GM10847 (cell line): ENCODE results near the gene FSTL4.

ENCODE experiments used
- POLR2A ChIP-seq: IDR thresholded peaks from 2 replicates; pipeline ENCODE4 v1.6.1; 2011; ENCODE audit not compliant: insufficient read length; ENCODE audit errors: extremely low read depth

The FSTL4 gene

DNA sequence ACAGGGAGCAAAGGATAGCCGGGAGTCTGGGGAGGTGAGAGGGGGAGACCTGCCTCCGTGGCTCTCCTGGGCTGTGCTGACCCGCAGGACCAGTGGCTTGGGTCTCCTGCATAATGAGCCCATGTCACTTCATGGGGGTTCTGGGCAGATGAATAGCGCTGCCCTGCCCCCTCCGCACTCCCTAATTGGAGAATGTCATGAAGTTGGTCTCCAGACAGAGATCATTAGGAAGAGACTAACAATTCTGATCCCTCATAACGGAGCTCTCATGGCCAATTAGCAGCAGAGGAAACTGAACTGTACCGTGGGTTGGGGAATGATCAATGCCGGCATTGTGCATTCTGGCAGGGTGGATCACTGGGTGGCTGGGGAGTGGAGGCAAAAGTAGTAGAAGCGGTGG lies 186.1 kb downstream of the FSTL4 start:
- no peak for TF ChIP-seq POLR2A

DNA sequence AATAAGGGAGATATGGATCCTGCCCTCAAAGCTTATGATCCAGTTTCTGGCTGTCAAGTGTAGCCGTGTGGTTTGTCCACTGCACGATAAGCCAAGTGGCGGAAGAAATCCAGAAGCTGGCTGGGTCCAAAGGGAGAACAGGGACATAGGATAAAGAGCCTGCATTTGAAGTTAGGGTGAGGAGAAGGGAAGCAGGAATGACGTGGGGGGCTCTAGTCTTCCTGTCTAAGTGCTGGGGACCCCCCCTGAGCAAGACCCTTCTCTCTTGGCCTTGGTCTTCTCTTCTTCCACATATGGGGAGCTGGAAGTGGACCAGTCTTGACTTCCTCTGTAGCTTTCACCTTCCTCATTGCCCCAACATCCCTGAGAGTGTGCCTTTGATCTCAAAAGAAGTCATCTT lies 186.6 kb downstream of the FSTL4 start:
- no peak for TF ChIP-seq POLR2A

DNA sequence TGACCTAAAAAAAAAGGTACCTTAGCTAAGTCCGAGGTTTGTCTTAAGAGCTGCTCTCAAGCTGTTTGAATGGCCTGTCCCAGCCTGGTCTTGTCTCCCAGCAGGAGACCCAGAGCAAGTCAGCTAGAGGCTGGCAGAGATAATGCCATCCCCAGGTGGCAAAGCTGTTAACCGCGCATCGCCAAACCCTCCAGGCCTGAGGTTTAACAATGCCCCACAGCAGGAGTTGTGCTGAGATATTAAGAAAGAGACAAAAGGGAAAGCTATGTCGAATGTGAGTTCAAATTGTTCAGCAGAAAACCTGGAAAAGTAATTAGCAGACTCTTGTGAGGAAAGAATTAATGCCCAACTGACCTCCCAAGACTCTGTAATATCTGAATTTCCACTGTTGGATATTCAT lies 187.1 kb downstream of the FSTL4 start:
- TF ChIP-seq POLR2A: no peak

DNA sequence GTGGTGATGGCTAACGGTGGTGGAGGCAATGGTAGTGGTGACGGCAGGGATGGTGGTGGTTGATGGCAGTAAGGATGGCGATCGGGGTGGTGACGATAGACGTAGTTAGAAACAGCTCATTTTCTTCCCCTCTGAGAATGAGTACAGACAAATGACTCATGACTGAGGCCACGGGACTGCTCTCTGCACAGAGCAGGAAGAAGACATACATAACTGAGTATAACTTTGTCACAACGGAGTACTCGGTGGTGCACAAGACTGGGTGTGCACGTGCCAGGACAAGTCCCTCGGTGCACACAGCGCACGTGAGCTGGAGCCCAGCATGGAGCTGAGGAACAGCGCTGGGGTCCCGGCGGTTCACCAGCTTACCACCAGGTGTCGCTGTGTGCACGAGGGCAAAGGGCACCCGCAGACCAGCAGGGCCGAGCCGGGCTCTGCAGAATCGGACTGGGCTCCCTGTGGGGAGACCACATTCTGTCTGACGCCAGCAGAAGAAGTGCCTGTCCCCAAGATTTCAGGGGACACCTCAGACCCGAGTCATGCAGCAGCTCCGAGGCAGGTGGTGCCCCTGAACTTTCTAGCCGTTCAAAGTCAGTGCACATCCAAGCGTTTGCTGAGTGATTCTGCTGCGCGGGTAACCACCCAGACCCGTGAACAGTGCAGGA lies 188.6 kb downstream of the FSTL4 start:
- TF ChIP-seq POLR2A: no peak

DNA sequence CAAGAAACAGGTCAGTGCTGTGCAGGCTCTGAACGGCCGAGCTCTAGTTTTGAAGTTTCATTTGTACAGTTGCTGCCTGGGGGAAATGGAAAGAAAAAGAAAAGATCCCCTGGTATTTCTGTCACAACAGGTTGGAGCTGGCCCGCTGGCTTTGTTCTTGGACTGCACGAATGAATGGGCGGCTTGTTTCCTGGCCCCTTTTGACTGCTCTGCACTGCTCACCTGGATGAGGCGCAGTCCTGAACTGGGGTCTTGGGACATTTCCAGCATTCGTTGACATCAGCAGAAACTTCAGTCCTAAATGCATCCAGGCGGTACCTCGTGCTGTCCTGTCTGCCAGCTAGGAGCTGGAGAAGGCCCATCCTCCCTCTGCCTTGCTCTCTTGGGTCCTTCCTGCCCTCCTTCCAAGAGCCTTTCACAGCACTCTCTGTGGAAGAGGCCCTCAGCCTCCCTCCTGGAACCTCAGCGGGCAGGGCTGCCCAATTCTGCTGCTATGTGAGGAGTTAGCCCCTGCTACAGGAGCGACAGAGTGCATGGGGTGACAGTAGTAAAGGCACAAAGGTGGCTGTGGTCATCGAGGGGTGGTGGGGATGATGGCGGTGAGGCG lies 189.2 kb downstream of the FSTL4 start:
- TF ChIP-seq POLR2A: no peak

DNA sequence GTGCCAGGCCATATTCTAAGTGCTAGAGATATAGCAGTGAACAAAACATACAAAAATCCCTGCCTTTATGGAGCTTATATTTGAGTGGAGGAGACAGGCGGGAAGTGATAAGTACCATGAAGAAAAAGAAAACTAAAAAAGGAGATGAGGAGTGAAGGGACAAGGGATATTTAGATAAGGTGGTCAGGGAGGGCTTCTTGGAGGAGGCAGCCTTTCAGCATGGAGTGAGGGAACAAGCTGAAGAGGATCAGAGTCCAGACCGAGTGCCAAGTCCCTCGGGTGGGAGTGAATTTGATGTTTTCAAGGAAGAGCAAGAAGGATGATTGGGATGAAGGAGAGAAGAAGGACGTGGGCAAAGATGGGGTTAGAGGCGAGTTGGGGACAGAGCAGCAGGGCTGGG lies 190.5 kb downstream of the FSTL4 start:
- TF ChIP-seq POLR2A: no peak

DNA sequence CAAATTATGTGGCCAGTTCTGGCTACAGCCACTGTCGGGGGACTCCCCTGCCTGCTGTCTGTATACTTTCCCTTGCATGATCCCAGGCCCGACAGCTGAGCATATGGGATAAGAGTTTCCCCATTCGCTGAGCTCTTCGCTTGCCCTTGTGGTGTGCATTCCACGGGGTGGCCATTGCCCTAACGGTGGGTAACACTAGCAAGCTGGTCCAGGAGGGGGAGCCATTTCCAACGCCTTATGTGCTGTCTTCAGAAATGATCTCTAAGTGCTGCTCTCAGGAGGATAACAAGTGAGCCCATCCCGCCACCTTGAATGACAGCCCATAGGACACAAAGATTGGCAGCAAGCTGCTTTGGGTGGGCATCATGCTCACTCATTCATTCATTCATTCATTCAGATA lies 190.9 kb downstream of the FSTL4 start:
- no peak for TF ChIP-seq POLR2A

DNA sequence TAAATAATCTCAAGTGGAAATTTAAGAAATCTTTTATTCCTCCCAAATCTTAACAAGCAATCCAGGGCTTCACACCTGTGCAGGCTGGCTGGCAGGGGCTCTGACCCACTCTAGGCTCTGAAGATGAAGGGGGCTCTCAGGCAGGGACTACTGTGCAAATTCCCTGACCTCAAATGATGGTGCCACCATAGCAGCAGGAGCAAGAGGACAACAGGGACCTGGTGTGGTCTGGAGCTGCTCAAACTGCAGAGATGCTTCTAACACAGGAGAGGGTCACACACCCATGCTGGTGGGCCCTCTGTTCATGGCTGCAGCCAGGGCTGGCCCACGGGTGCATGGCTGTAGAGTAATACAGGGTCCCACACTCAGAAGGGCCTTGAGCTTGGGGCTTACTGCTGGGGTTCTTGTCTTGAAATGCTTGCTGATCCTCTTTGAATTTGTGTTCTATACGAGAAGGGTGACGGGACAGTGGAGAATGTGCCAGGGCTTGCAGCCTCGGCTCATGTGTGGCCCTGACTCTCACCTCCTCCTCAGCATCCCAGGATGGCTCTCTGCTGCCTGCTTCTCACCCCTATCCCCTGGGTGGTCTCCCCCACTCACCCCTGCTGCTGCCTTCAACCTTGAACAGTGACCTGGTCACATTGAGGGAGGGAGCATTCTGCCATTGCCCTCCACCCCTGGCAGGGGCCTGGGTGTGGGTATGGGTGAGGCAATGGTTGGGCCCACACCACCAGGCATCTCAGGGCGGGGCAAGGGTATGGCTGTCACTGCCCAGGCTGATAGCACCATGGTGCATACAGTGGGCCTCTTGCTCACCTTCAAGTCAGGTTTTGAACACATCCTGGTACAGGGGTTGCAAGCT lies 191.7 kb downstream of the FSTL4 start:
- TF ChIP-seq POLR2A: no peak

DNA sequence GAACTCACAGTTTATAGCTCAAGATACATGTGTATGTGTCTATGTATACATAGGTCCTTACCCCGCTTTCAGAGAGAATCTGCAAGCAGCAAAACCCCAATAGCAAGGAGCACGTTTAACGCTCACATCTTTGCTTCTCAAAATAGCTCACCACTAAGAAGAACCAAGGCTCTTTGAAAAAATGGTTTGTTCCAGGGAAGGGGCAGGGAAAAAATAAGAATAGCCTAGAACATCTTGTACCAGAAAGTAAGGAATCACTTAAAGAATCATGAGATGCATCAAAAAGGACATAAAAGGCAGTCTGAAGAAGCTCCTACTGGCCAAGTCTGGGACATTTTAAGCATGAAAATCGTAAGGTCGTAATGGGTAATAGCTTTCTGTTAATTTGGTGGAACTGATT lies 196.4 kb downstream of the FSTL4 start:
- no peak for TF ChIP-seq POLR2A

DNA sequence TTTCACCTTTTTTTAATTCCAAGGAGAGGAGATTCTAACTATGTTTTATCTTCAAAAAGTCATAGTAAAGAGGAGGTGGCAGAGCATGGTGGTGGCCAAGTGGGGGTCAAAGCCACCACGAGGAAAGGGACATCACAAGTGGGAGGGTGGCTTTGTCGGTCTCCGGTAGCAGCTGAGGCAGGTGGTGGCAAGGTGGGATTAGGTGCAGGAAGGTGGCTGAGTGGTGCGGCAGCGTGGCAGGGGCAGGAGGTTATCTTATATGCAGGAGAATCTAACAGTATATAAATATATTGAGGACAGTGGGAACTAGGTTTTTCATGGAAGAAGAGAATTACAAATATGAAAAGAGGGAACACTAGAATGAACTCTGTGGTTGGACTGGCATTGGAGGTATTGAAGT lies 196.8 kb downstream of the FSTL4 start:
- no peak for TF ChIP-seq POLR2A

DNA sequence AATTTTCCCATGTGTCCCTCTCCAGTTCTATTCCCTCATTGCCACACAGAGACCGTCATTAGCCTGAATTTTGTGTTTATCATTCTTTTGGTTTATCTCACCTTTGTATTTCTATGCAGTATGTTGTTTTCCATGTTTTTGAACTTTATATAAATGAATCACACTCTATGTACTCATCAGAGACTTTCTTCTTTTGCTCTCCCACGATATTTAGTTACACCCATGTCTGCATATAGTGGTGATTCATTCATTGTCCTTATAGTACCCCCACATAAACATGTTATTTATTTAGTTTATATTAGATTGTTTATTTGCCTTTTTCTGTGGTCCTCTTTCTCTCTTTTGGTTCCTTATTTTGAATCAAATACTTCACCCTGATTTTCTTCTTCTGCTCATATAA lies 199.7 kb downstream of the FSTL4 start:
- no peak for TF ChIP-seq POLR2A

DNA sequence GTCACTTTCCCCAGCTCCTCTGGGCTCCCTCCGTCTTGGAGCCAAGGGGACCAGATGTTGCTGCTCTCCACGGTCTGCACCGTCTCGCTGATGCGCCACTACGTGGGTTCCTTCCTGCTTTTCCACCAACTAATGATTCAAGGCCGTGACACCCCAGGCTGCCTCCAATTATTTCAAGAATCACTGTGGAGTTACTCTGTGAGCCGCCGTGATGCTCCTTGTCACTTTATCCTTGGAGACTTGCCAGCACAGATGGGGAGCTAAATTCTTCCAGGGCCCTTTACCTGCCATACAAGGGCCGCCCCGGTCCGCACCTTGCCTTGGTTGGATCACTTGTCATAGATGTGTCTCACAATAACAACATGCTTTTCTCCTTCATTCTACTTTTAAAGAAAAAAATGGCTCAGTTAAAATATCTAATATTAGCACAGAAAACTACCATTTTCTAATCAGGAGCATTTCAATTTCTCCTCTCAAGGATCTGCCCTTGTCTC lies 202.0 kb downstream of the FSTL4 start:
- TF ChIP-seq POLR2A: no peak

DNA sequence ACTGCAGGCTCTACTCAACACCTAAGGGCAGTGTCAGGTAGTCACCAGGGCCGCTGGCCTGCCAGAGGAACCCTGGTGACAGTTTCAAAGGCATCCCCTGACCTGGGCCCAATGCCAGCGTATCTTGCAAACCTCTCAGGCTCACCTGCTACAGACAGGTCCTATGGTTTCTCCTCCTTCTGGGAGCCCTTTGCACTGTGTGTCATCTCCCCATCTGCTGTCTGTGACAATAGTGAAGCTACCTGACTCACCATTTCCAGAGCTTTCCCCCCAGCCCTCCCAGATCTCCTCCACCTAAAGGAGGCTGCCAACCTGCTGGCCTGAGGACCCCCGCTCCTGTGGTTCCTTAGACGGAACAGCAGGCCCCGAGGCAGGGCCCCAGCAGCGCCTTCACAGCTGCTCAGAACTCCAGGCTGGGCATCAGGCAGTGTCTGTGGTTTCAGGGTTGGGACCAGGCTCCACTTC lies 203.1 kb downstream of the FSTL4 start:
- no peak for TF ChIP-seq POLR2A

DNA sequence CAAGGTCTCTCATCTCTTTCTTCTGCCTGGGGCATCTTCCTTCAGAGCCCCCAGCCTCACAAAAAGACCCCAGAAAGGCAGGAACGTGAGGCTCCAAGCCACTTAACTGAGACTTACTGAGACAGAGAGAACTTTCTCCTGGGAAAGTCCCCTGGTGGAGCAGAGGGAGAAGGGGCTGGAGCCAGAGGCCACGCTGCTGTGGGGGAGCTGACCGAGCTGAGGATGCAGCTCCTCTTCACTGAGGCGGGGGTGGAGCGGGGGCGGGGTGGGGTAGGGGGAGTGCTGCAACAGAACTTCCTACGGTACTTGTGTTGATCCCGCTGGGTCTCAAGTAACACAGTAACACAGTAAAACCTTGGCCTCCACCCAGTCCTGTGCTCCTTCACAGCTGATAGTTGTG lies 204.0 kb downstream of the FSTL4 start:
- no peak for TF ChIP-seq POLR2A

DNA sequence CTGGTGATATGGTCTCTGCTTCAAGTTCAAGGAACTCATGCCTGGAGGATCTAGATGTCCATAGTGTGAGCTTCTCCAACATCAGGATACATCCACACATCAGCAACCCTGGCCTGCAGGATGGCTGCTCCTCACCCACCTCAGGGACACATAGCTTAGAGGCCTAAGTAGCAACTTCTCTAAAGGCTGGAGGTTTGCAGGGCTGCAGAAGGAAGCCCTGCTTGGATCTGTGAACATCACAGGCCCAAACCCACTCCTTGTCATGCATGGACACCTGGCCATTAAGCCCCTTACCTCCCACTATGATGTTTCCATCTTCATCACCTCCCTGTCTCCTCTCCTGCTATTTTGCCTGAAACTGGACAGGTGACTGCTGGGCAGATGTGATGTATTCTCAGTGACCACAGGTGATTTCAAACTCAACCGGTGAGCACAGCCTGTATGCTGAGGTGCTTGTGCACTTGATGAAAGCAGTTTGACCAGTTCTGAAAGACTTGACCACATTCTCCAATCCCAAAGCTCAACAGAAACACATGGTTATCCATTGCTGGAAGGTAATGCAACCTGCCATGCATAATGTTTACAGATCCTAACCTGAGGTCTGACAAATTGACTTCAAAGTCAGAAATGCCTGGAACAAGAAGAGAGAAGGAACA lies 205.2 kb downstream of the FSTL4 start:
- TF ChIP-seq POLR2A: no peak
